HG02610 (cell line): ENCODE results near the gene GTF3C2.

Experiments
- ATAC-seq: cut with Tn5 transposase; IDR thresholded peaks from one replicate; pipeline ENCODE4 v1.9.1; 2021; ENCODE audit warnings: mild to moderate bottlenecking, moderate library complexity; ENCODE audit not compliant: unreplicated experiment

Gene GTF3C2

GRCh38 chr2:27298391-27299080, 58.0 kb downstream of the GTF3C2 start:
- ATAC-seq: no peak

- no peak for ATAC-seq
These were observed 59.4 kb downstream of the GTF3C2 start for GRCh38 chr2:27297195-27297594.

DNA sequence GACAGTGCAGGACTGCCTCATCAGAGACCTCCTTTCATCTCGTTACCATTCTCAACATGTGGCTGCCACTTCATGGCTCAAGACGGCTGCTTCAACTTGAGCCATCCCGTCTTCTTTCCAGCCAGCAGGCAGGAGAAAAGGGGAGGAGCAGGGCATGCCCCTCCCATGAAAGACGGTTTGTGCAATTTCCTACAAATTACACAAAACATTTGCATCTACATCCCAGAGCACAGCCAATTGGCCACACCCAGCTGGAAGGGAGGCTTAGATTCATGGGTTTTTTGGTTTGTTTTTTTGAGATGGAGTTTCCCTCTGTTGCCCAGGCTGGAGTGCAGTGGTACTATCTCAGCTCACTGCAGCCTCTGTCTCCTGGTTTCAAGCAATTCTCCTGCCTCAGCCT, 60.1 kb downstream of the GTF3C2 start:
- no peak for ATAC-seq

GRCh38 chr2:27294928-27295327, 61.6 kb downstream of the GTF3C2 start:
- no peak for ATAC-seq

- ATAC-seq: no peak
These were observed 64.7 kb downstream of the GTF3C2 start for GRCh38 chr2:27291865-27292264.

GRCh38 chr2:27290549-27290948, 66.0 kb downstream of the GTF3C2 start:
- no peak for ATAC-seq

- ATAC-seq: no peak
These were observed 68.0 kb downstream of the GTF3C2 start for GRCh38 chr2:27288610-27289009.

GRCh38 chr2:27285481-27285880, 71.1 kb downstream of the GTF3C2 start:
- no peak for ATAC-seq

- no peak for ATAC-seq
These were observed 71.6 kb downstream of the GTF3C2 start for GRCh38 chr2:27284996-27285395.

DNA sequence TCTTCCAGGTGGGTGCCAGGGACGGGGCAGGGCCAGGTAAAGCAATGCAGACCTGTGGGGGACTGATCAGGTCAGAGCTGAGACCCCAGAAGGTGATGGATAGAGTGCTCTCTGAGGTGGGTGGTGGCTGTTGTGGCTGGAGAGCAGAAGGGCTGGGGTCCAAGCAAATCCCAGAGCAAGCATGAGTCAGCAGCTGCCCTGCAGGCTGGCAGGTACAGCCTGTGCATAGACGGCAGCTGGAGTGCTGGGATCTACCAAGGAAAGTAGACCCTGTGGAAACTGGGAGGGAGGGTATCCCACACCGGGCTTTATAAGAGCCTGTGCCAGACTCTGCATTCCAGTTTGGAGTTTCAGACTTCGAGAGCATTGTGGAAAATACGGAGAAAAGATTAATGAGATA, 73.7 kb downstream of the GTF3C2 start:
- no peak for ATAC-seq

DNA sequence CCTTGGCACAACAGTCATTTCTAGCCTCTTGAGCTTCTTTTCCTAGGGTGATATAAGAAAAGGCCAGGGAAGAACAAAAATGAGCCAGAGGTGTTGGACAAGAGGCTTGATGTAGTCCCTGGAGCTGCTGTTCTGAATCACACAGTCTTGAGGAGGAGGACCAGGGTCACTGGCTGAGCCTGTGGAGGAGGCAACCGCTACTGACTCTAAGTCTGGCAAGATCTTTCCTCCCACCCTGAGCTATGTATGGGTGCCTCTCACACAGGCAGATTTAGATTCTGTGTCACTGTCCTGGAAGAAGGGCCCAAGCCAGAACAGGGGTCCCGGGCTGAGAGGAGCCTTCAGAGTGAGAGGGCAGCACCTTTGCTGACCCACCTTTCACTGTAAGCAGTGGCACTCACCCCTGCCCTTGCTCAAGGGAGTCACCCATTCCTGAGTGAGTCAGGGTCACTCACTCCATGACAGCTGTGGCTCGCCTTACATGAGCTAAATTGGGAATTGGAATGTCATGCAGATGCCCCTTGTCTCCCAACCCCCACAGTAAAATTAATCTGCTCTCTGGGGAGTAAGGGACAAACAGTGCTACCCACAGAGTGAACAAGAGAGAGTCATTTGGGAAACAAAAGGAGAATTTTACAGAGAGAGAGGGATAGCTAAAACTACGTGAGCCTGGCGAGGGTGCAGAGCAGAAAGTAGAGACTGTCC, 74.6 kb downstream of the GTF3C2 start, which contains the start of gene TRIM54:
TRIM54 (plus strand) TSS at position 575 of the 705 bp plus-strand sequence. CDS start 303 bp downstream, outside the sequence.
- no peak for ATAC-seq

DNA sequence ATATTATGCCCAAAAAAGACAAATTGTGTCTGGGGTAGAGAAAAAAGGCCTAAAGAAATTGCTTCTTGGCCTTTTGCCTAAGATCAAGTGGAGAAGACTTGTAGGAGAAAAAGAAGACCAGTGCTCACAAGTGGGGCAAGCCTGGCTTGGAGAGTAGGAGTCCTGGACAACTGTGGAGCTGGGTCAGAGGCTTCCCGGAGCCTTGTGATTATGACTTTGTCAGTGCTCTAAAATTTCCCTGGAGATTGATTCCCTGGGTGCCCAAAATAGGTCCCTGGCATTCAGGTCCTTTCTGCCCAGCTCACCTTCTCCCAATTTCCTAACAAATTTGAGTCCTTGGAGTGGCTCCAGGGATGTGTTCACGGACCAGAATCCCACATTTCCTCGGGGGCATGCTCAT, 75.1 kb downstream of the GTF3C2 start:
- no peak for ATAC-seq

DNA sequence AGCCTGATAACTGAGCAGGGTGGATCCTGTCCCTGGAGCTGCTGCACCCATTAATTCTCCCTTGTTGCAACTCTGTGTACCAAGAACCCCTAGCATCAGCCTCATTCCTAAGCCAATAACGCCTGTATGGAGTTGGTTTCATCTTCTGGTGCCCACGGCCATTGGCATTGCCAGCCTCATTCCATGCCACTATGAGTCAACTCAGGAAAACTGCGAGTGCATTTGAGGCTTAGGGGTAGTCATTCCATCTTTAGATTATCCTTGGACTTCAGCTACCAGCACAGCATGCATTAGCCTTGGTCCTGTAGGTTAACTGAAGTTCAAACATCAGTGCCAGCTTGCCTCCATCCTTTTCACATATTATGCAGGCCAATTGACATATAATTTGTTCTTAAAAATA, 75.7 kb downstream of the GTF3C2 start:
- ATAC-seq: no peak

DNA sequence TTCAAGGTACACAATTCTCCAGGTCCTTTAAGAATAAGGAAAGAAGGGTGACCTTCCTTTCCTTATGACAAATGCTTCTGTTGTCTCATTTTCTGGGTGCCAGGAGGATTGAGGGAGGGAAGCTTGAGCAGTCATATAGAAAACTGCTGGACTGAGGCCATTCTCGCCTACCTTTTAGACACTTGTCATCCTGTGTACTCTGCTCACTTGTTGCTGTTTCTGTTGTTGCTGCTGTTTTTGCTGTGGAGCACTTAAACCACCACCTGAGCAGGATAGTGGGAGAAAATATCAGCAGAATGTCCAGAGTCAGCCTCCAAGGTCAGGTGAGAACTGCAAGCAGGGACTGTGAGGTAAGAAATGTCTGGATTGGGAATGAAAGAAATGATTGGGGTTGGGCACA, 78.6 kb downstream of the GTF3C2 start:
- no peak for ATAC-seq
